ENCODE data around the gene PKD1. TPM values are rescaled to one million over a fixed set of nuclear protein-coding genes. Genes with fewer than 3 reads are reported as not detected.

Gene PKD1
- total and polyA plus RNA-seq, 2 of the 13 experiments (the other 11 are each of a cell fraction or from before 2014, with no cell fraction given), result 22.1 to 23.0 TPM

GRCh38 chr16:2152695-2153506 lies 17.2 kb upstream of the PKD1 start (continued):
- TF ChIP-seq ZFY (CRISPR knock-in tag; IDR thresholded peaks at IDR 0.05) (peak; percentile 48; the same call in 1 of the 2 replicates), ZNF20 (CRISPR knock-in tag; IDR thresholded peaks at IDR 0.05) (no peak), SIX1 (CRISPR knock-in tag; IDR thresholded peaks at IDR 0.05; ENCODE audit: borderline replicate concordance) (no peak), NONO (IDR thresholded peaks at IDR 0.05) (no peak), NONO (CRISPR knock-in tag; conservative IDR thresholded peaks at IDR 0.05) (peak; percentile 62; the same call in 1 of the 2 replicates), PHB2 (IDR thresholded peaks at IDR 0.05; ENCODE audit: partially characterized antibody) (no peak), MXI1 (IDR thresholded peaks at IDR 0.05; ENCODE audit: borderline replicate concordance, low read depth, low read length) (peak; percentile 34; the same call in 2 of the 3 replicates), KLF16 (CRISPR knock-in tag; IDR thresholded peaks at IDR 0.05) (0 out of 4 replicates have a peak, but pooled peaks of 1 of the 2 experiments have one; percentile 38), CREB1 (IDR thresholded peaks at IDR 0.05) (no peak), CREB1 (CRISPR knock-in tag; IDR thresholded peaks at IDR 0.05) (no peak), HNF1A (IDR thresholded peaks at IDR 0.05; ENCODE audit: low read depth) (no peak), HNF1A (CRISPR knock-in tag; IDR thresholded peaks at IDR 0.05; ENCODE audit: borderline replicate concordance) (peak; percentile 22; the same call in 1 of the 2 replicates), HNF4A (CRISPR knock-in tag; IDR thresholded peaks at IDR 0.05) (peak; percentile 68), PITX1 (CRISPR knock-in tag; IDR thresholded peaks at IDR 0.05) (0 out of 2 replicates have a peak, but pooled peaks have one; percentile 50), ZC3H4 (CRISPR knock-in tag; IDR thresholded peaks at IDR 0.05; ENCODE audit: borderline replicate concordance) (peak; percentile 98; the same call in 1 of the 2 replicates), ZNF501 (CRISPR knock-in tag; IDR thresholded peaks at IDR 0.05) (peak; percentile 51; the same call in 1 of the 2 replicates), SOX6 (IDR thresholded peaks at IDR 0.05) (no peak), SOX6 (CRISPR knock-in tag; IDR thresholded peaks at IDR 0.05) (0 out of 2 replicates have a peak, but pooled peaks have one; percentile 5), AHR (CRISPR knock-in tag; IDR thresholded peaks at IDR 0.05) (0 out of 2 replicates have a peak, but pooled peaks have one; percentile 15), GATA4 (IDR thresholded peaks at IDR 0.05; ENCODE audit: borderline replicate concordance, low read depth) (no peak), ZNF556 (CRISPR knock-in tag; IDR thresholded peaks at IDR 0.05; ENCODE audit: borderline replicate concordance) (peak; percentile 41; the same call in 1 of the 2 replicates), TAF15 (IDR thresholded peaks at IDR 0.05; ENCODE audit: low read depth, low read length, poor library complexity, severe bottlenecking) (peak; percentile 64), ZNF772 (CRISPR knock-in tag; IDR thresholded peaks at IDR 0.05) (peak; percentile 37; the same call in 1 of the 2 replicates), KAT7 (CRISPR knock-in tag; IDR thresholded peaks at IDR 0.05; ENCODE audit: borderline replicate concordance) (peak; percentile 22; the same call in 1 of the 2 replicates), NR2C2 (CRISPR knock-in tag; IDR thresholded peaks at IDR 0.05; ENCODE audit: borderline replicate concordance) (peak; percentile 52), PBX2 (CRISPR knock-in tag; IDR thresholded peaks at IDR 0.05) (no peak), ZNF12 (CRISPR knock-in tag; IDR thresholded peaks at IDR 0.05) (0 out of 2 replicates have a peak, but pooled peaks have one; percentile 16)
